Measurements from ENCODE around the gene L1CAM.
A peak's percentile ranks its signal among the peaks of the same experiment; 100 is the strongest.

The L1CAM gene, protein sequence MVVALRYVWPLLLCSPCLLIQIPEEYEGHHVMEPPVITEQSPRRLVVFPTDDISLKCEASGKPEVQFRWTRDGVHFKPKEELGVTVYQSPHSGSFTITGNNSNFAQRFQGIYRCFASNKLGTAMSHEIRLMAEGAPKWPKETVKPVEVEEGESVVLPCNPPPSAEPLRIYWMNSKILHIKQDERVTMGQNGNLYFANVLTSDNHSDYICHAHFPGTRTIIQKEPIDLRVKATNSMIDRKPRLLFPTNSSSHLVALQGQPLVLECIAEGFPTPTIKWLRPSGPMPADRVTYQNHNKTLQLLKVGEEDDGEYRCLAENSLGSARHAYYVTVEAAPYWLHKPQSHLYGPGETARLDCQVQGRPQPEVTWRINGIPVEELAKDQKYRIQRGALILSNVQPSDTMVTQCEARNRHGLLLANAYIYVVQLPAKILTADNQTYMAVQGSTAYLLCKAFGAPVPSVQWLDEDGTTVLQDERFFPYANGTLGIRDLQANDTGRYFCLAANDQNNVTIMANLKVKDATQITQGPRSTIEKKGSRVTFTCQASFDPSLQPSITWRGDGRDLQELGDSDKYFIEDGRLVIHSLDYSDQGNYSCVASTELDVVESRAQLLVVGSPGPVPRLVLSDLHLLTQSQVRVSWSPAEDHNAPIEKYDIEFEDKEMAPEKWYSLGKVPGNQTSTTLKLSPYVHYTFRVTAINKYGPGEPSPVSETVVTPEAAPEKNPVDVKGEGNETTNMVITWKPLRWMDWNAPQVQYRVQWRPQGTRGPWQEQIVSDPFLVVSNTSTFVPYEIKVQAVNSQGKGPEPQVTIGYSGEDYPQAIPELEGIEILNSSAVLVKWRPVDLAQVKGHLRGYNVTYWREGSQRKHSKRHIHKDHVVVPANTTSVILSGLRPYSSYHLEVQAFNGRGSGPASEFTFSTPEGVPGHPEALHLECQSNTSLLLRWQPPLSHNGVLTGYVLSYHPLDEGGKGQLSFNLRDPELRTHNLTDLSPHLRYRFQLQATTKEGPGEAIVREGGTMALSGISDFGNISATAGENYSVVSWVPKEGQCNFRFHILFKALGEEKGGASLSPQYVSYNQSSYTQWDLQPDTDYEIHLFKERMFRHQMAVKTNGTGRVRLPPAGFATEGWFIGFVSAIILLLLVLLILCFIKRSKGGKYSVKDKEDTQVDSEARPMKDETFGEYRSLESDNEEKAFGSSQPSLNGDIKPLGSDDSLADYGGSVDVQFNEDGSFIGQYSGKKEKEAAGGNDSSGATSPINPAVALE

DNA sequence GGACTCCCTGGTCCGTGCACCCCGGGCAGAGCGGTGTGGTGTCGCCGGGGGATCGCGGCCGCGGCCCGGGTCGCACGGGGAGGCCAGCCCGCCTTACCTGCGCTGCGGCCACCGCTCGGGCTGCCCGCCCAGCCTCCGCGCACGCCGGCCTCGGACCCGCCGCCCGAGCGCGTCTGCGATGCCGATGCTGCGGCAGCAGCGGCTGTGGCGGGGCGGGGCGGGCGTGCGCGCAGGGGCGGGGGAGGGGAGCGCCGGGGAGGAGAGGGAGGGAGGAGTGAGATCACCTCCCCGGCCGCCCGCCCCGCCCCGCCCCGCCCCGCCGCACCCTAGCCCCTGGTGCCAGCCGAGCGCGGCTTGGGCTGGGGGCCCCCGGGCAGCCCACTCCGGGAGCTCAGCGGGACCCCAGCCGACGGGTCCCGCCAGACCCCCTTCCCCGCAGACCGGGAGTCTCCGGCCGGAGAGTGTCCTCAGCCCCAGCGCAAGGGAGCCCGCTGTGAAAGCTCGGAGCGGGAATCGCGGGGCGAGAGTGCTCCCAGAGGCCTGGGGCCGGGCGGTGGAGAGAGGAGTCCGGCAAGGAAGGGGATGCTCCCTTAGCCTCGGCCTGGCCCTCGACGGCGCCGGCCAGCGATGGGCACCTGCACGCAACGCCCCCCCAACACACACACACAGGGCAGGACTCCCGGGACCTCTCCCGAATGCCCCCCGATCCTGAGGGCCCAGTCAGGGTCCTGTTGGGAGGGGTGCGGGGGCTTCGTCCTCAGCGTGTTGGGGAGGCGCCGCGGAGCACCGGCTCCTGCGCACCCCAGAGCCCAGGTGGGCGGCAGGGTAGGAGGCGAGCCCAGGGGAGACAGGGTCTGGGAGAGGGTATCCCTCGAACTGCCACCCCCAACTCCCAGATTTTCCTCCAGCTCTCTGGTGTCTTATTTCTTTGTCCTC, at the start of gene L1CAM:
L1CAM (minus strand) TSS at position 206 of the 936 bp plus-strand sequence. CDS start 10,337 bp downstream, outside the sequence.
- DNase-seq = no peak

DNA sequence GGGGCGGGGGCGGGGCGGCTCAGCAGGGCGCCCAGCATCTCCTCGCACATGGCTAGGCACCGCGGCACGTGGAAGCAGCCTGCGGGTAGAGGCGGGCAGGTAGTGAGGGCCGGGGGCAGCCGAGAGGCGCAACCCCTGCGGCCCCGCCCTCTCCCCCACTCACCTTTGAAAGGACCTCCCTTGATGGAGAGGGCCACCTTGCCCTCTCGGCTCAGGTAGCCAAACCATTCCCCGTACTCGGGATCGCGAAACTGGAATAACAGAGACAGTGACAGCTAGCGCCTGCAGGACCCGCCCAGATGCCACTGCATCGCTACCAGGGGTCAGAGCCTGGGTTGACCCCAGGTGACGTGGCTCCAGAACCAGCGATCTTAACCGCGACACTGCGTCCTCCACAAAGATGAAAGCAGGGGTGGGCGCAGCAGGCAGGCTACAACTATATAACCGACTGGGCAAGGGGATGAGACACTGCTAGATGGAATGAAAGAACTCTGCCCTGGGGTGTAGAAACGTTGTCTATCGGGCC, 49.4 kb upstream of the L1CAM start:
- DNase-seq = no peak

DNA sequence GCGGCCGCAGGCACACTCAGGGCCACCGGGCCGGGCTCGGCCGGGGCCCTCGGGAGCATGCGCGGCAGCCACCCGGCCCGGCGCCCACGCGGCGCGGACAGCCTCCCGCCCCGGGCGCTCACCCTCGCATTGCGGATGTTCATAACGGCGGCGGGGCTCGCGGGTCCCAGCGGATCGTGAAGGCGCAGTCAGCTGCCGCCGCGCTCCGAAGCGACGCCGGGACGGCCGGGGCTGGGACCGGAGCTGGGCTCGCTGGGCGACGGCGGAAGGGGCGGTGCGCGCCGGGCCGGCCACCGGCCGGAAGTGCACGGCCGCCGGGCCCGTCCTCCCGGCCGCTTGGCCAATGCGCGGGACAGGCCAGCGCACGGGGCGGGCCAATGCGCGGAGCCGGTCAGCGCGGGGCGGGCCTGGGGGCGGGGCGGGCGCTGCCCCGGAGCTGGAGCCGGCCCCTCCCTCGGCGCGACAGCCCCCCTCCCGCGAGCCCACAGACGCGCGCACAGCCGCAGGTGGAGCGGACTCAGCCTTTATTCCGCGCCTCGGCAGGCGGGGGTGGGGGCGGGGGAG, 48.9 kb upstream of the L1CAM start, which contains the start of gene NAA10:
NAA10 (minus strand) TSS at position 276 of the 564 bp plus-strand sequence; CDS start at position 143, 133 bp downstream.
- peak; percentile 72 for DNase-seq

DNA sequence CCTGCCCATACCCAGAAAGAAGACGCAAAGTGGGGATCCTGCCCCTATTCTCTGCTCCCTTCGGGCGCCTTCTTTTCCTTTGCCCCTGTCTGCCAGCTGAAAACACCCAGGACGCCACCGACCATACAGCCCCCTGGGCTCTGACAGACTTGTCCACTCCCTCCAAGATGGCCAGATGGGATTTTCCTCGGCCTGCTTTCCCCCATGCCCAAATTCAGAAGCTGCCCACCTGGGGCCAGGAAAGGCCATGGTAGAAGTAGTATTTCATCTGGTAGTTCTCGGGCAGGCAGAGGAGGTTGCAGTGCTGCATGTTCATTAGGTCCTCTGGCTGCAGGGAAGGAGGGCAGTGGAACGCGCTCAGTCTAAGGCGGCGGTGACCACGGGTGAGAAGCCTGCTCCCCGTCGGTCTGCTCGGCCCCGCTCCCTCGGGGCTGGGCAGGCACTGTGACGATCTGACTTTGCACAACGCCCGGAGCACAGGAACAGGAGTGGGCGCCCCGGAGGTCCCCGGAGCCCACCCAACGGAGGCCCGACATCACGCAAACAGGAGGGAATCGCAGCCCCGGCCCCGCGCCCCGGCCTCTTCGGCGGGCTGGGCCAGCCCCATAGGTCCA, 48.3 kb upstream of the L1CAM start:
- no peak for DNase-seq

DNA sequence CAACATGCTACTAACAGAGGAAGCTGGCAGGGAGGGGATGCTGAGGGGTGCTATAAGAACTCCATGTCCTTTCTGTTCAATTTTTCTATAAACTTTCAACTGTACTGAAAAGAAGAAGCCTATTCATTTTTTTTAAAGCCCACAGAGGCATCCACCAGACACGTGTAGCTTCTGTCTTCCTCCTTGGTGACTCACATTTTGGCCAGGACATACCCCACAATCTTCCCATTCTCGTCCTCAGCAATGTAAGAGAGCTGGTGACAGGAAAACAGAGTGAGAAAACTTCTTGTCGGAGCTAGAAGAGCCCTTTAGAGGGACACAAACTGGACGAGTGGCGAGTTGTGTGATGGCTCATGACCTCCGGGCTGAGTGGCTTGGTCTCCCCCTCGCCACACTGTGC, 47.8 kb upstream of the L1CAM start:
- no peak for DNase-seq

DNA sequence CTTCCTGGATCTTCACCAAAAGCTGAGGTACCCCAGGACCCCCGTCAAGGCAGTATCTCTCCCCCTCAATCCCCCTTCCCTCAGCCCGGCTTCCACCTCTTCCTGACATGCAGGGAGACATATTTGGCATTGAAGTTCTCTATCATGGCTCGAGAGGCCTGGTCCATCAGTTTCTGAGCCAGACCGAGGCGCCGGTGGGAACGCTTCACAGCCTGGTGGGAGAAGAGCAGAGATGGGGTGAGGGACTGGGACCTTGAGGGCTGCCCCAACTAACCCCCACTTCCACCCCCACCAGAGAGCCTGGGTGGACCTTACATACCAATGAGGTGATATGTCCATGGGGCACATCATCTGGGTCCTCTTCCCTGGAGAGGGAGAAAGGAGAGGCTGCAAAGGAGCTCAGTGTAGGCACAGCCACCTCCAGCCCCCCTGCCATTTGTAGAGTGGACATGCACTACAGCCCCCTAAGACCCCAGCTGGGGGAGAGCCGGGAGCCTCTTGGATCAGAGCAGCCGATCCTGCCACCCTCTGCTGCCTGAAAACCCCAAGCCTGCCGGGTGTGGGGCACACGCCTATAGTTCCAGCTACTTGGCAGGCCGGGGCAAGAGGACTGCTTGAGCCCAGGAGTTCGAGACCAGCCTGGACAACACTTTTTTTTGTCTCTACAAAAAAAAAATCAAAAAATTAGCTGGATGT, 46.4 kb upstream of the L1CAM start:
- DNase-seq = no peak

DNA sequence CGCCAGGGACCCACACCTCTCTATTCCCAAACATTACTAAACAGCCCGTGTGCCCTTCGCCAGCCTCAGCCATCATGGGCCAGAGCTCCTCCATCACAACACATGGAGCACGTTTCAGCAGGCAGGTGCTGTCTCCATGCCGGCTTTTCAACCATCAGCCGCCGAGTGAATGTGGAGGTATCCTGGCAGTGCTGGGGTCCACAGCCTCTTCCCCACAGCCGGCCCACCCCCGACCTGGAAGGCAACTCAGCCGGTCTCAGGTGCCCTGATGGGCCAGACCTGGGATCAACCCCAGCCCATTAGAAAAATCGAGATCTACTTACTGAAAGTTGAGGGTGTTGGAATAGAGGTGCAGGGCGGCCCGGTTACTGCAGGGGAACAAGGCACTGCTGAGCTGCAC, 45.8 kb upstream of the L1CAM start:
- DNase-seq = no peak

DNA sequence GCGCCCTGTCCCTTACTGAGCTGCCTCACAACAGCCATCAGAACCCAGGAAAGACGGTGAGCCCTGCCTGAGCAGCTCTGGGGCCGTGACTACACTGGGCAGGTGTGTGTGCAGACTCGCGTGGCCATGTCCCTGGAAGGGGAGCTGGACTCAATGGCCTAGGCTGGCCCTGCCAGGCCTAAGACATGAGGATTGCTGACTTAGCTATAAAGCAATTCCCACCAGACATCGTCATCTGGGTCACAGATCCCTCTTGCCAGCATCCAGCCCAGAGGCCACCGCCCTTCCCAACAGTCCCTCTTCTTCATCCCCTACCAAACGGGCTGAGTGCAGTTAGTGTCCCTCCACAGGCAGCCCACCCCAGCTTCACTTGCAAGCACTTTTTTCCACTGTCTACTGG, 45.2 kb upstream of the L1CAM start:
- DNase-seq = no peak

DNA sequence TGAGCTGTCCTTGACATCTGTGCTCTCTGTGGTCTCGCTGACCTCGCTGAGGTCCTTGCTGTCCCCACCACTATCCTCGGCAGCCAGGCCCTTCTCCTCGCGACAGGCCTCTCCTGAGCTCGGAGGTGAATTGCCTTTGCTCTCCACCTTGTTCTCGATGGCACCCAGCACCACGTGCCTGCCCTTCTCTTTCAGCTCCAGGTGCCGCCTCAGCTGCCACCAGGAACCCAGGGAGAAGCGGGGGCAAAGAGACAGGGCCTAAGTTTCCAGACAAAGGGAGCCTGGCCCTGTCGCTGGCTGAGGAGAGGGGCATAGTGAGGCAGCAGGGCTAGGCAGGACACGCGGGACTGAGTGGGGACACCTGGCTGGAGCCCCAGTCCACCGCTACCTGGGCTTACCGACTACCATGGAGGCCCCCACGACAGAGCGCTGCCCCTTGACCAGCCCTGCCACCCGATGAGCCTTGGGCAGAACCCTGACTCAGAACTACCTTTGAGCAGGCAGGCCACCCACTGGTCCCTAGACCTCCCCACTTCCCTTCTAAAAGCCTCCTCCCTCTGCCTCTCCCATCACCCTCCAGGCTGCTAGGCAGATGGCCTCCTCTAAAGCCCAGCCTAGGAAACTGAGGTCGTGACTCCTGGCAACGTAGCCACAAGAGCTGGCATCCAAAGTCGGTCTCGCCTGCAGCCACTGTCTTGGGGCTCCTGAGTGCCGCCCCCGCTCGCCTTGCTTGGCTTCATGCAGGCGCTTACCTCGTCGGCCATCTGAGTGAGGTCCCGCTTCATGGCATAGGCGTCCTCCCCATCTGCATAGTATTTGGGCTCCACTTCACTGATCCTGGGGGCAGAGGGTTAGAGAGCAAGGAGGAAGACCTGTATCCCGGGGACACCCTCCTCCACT, 44.3 kb upstream of the L1CAM start:
- no peak for DNase-seq

DNA sequence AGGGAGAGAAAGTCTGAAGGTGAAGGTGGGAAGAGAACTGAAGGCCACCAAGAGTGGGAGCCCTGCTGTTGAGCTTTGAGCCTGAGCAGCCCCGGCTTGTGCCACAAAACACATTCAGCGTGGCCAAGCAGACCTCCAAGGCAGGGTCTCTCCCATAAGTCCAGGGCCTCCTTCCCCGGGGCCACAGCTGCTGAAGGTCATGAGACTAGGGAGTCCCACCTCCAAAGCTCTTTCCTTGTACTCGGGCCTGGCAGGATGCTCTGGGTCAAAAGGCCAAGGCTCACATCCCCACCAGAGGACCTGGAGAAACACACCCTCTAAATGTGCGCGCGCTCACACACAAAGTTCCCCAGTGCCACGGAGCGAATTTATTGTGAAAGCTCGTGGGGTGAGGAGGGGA, 43.6 kb upstream of the L1CAM start:
- no peak for DNase-seq

DNA sequence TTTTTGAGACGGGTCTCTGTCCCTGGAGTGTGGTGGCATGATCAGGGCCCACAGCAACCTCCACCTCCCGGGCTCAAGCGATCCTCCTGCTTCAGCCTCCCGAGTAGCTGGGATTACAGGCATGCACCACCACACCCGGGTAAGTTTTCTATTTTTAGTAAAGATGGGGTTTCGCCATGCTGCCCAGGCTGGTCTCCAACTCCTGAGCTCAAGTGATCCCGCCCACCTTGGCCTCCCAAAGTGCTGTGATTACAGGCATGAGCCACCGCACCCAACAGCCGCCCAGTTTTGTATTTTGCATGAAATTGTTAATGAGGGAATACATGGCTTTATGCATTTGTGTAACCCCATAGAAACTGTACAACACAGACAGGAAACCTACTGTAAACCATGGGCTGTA, 42.9 kb upstream of the L1CAM start:
- DNase-seq = no peak

DNA sequence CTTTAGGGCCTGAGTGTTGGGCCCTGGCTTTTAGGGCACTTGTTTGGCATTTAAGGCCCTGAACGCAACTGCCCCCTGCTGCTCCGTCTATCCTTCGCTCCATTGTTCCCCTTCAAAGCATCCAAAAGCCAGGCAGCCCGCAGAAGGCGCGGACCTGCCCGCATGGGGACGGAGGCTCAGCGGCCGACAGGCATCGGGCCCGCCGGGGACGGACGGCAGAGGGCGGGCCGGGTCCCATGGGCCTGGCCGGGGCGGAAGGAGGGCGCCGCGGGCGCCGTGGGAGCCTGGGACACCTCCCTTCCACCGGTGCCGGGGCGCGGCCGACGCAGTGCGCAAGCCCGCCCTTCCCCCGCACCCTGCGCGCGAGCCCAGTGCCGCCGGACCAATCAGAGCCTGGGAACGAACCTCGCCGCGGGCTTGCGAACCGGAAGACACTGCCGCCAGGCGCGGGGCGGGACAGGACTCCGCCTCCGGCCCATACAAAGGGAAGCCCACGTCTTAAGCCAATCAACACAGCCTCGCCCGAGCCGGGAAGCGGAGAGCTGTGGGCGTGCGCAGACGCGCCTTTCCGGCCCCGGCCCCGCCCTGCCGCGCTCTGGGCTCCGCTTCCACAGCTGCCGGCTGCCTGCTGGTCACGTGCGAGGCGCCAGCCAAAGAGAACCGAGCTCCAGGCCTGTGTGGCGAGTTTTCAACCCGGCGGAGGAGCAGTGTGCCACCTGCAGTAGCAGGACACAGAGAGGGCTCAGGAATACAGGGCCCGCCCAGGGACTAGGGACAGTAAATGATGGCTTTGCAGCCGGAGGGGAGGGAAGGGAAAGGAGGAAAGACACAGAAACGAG, 42.2 kb upstream of the L1CAM start:
- DNase-seq = peak; percentile 97

DNA sequence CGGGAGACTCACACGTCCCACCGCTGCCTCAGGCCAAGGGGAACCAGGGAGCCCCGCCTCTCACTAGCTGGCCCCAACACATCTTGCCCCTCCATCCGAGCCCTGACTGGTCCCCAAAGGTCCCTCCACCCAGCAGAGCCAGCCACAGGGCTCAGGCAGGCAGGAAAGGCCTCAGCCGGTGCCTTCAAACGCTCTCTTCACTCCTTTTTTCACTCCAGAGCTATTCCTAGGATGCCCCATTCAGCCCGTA, 41.6 kb upstream of the L1CAM start:
- DNase-seq = no peak

DNA sequence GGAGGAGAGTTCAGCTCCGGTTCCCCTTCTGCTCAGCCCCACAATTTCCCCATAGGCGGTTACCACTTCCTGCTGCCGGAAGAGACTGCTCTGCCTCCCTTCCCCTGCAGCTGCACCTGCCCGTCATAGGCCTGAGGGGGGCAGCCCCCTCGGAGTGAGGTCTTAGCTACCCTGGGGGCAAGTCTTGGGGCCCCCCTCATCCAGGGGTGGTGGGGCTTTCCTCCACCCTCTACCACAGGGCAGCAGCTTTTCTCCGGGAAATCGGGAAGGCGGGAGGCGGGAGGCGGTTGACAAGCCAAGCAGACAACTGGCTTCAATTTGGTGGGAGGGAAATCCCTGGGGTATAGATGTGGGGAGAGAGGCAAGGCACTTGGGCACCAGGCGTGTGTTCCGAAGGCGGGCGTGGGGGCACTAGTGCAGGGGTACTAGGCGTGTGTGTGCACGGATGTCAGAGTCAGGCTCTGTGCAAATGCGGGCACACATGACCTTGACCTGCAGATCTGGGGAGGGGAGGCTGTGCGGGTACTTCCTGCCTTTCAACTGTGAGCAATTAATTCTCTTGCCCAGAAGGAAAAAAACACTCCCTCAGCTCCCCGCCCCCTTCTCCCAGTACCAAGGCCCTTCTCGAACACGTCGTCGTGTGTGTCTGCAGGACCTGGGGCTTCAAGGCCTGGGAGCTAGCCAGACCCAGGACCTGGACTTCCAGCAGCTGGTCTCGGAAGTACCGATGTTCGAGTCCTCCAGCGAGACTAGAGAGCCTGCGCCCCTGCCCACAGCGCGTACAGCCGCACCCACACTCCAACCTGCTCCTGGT, 41.1 kb upstream of the L1CAM start:
- DNase-seq = peak; percentile 34

DNA sequence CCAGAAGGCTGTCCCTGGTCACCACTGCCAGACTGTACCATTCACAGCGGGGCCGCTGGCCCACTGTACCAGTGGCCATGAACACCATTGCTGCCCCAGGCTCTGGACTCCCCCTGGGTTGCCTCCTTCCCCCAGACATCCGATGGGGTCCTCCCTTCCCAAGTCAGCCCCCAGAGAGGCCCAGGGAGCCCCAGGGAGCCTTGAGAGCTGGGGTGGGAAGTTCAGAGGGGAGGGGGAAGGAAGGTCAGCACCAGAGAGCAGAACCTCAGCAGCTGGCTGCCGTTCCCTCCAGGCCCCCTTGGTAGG, 40.5 kb upstream of the L1CAM start:
- no peak for DNase-seq

DNA sequence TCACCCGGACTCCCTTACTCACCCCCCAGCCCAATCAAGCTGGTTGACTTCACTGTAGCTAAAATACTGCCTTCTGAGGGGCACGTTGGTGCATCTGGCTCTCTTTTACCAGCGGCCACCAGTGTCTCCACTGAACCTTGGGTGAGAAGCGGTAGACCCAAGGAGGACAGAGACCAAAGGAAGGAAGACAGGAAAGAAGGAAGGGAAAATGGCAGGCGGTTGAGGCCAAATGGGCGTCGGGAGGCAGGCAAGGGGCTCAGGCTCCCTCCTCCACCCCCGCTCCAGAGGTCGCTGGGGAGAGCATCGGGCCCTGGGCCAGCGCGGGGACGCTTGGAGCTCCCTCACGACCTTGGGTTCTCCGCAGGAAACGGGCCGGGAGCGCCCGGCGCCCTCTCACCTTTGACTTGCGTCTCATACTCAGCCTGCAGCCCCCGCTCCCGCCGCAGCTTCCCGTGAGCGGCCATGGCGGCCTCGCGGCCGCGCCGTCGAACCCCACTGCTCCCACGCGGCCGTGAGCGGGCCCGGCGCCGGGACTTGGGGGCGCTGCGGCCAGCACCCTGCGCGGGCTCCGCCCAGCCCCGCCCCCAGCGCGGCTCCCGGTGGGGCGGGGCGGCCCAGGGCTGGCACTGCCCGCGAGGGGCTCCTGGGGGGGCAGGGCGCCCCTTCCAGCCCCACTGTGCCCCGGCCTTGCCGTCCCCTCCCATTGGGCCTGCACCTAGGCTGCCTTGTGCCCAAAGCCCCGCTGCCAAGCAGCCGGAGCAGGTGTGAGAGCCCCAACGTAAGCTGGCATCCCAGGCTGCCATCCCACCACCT, 40.0 kb upstream of the L1CAM start, which contains the start of gene ARHGAP4:
ARHGAP4 (minus strand) TSS at position 526 of the 813 bp plus-strand sequence; CDS start at position 464, 62 bp downstream.
- no peak for DNase-seq

DNA sequence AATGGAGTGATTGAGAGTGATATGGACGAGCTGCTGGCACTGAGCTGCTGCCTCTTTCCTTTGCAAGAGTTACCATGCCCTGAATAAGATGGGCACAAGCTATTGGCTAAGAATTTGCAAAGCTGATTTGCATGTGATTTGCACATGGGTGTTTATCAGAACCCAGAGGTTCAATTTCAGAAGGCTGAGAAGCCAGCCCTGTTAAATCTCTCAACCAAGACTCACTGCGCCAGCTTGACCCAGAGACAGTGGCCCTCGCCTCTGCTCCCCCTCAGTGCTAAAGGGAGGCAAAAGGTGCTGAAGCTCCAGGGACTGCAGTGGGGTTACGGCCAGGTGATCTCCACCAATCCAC, 39.4 kb upstream of the L1CAM start:
- no peak for DNase-seq

All from NCI-H1092 (cell line).